SK-N-SH (cell line): ENCODE results near the gene SCN7A. TPM values are rescaled to one million over a fixed set of nuclear protein-coding genes. Genes with fewer than 3 reads are reported as not detected.

ENCODE experiments used
- CTCF ChIA-PET: fragments of 300-600, 350-600 bp; formaldehyde crosslinking; extraction: SDS; loops from one replicate; lab custom pipeline; 2021; lab: Yijun Ruan, JAX
- POLR2A ChIA-PET: fragments of 350-600 bp; sonication (Branson Sonifier 250); formaldehyde crosslinking; extraction: SDS; loops from one replicate; lab custom pipeline; 2020; ENCODE audit warnings: antibody characterized with exemption, inconsistent platforms; lab: Yijun Ruan, JAX
- DNase-seq: peaks from one replicate; pipeline ENCODE4 v3.0.0; 2012
- H2AFZ ChIP-seq: fragments of 200-600 bp; sonication (generic); 2 replicates; pipeline ENCODE4 v1.8.1; 2016; ENCODE audit warnings: antibody characterized with exemption, mild to moderate bottlenecking, low read depth
- H3F3A ChIP-seq: fragments of 200-600 bp; sonication (generic); replicated peaks from 2 replicates; pipeline ENCODE3; 2016; ENCODE audit warnings: antibody characterized with exemption, mild to moderate bottlenecking; ENCODE audit not compliant: insufficient read depth
- H3K27ac ChIP-seq, 2 experiments: fragments of 200-500 bp in 1 of 2; fragments of 200-600 bp in 1 of 2; sonication (Bioruptor generic) in 1 of 2; sonication (generic), shearing (Covaris generic) in 1 of 2; 2 replicates each; pipeline versions ENCODE4 v1.5.1 to v1.6.1; 2014 to 2016; ENCODE audit warnings: low read depth in 2 of 2, inconsistent platforms in 1 of 2, low read length in 1 of 2, mild to moderate bottlenecking in 1 of 2, mixed read lengths in 1 of 2
- H3K27me3 ChIP-seq: fragments of 200-600 bp; sonication (generic), shearing (Covaris generic); 2 replicates; pipeline ENCODE4 v1.6.1; 2016; ENCODE audit warnings: mixed run types; ENCODE audit not compliant: insufficient read depth
- H3K36me3 ChIP-seq, 2 experiments: fragments of 200-500 bp in 1 of 2; fragments of 200-600 bp in 1 of 2; sonication (Bioruptor generic) in 1 of 2; sonication (generic) in 1 of 2; replicated peaks in 1 of 2; 2 replicates each; pipeline versions ENCODE3 to v1.5.1; 2014 to 2016; ENCODE audit warnings: low read length in 1 of 2, mild to moderate bottlenecking in 1 of 2; ENCODE audit not compliant: insufficient read depth in 2 of 2, control insufficient read depth in 1 of 2
- H3K4me1 ChIP-seq, 2 experiments: fragments of 200-500 bp in 1 of 2; fragments of 200-600 bp in 1 of 2; sonication (Bioruptor generic) in 1 of 2; sonication (generic), shearing (Covaris generic) in 1 of 2; 2 replicates each; pipeline versions ENCODE4 v1.5.1 to v1.6.1; 2014 to 2016; ENCODE audit warnings: low read depth in 1 of 2, low read length in 1 of 2, mixed run types in 1 of 2; ENCODE audit not compliant: insufficient read depth in 2 of 2, control insufficient read depth in 1 of 2
- H3K4me2 ChIP-seq: fragments of 200-600 bp; sonication (generic), shearing (Covaris generic); 2 replicates; pipeline ENCODE4 v1.6.1; 2017; ENCODE audit warnings: mixed run types
- H3K4me3 ChIP-seq, 2 experiments: fragments of 200-500 bp in 1 of 2; fragments of 200-600 bp in 1 of 2; sonication (Bioruptor generic) in 1 of 2; sonication (generic), shearing (Covaris generic) in 1 of 2; 2 replicates each; pipeline versions ENCODE4 v1.5.1 to v1.8.1; 2014 to 2016; ENCODE audit warnings: low read depth in 2 of 2, inconsistent platforms in 1 of 2, low read length in 1 of 2, mild to moderate bottlenecking in 1 of 2, mixed read lengths in 1 of 2, moderate library complexity in 1 of 2
- H3K79me2 ChIP-seq: fragments of 200-600 bp; sonication (generic); 2 replicates; pipeline ENCODE4 v1.8.1; 2017; ENCODE audit warnings: mild to moderate bottlenecking; ENCODE audit not compliant: insufficient read depth
- H3K9ac ChIP-seq: fragments of 200-600 bp; sonication (generic); 2 replicates; pipeline ENCODE4 v1.6.1; 2017; ENCODE audit warnings: mixed run types
- H3K9me2 ChIP-seq: fragments of 200-600 bp; sonication (generic); 2 replicates; pipeline ENCODE4 v1.6.1; 2017; ENCODE audit warnings: mixed run types
- H3K9me3 ChIP-seq: fragments of 200-600 bp; sonication (generic); 2 replicates; pipeline ENCODE4 v1.6.1; 2017; ENCODE audit warnings: mixed run types, mild to moderate bottlenecking, moderate library complexity
- H4K20me1 ChIP-seq: fragments of 200-600 bp; sonication (generic); 2 replicates; pipeline ENCODE4 v1.6.1; 2017; ENCODE audit warnings: mild to moderate bottlenecking, mixed run types; ENCODE audit not compliant: insufficient read depth
- FOSL2 ChIP-seq: IDR thresholded peaks from 2 replicates; pipeline ENCODE4 v1.4.0; 2012; ENCODE audit warnings: low read depth, mild to moderate bottlenecking, moderate library complexity, borderline replicate concordance
- FOXM1 ChIP-seq: IDR thresholded peaks from 2 replicates; pipeline ENCODE4 v1.4.0; 2012; ENCODE audit warnings: low read depth, mild to moderate bottlenecking
- GABPA ChIP-seq: IDR thresholded peaks from 2 replicates; pipeline ENCODE4 v1.4.0; 2012; ENCODE audit warnings: low read depth, mild to moderate bottlenecking
- TCF12 ChIP-seq: IDR thresholded peaks from 2 replicates; pipeline ENCODE4 v1.4.0; 2012
- WGBS: methylation state at CpG from one replicate; pipeline ENCODE4 v1.1.6; 2017; ENCODE audit warnings: low lambda C conversion rate; 5-methylcytosine and 5-hydroxymethylcytosine counted together
- polyA plus RNA-seq, 3 experiments: library from polyadenylated mRNA; depleted of rRNA; stranded (reverse); fragments of >200 nt; gene quantifications; 2 replicates each; pipeline ENCODE4 v1.2.3, GENCODE V29; 2012
- TF ChIP-seq, protein P1 (sequence below): IDR thresholded peaks from 2 replicates; pipeline ENCODE4 v1.4.0; 2012; ENCODE audit warnings: low read depth
- TF ChIP-seq, protein P2 (sequence below): fragments of 150-350 bp; IDR thresholded peaks from 2 replicates; pipeline ENCODE4 v1.6.1; 2017; ENCODE audit warnings: antibody characterized with exemption, low read length, low read depth, borderline replicate concordance
- TF ChIP-seq, protein P3 (sequence below): fragments of 150-350 bp; IDR thresholded peaks from 2 replicates; pipeline ENCODE4 v1.6.1; 2016; ENCODE audit warnings: mild to moderate bottlenecking, low read depth, low read length
- TF ChIP-seq, protein P4 (sequence below): IDR thresholded peaks from 2 replicates; pipeline ENCODE4 v1.6.1; 2012; ENCODE audit warnings: mild to moderate bottlenecking, low read depth, low read length, moderate library complexity

The SCN7A gene
- polyA plus RNA-seq, 1 of the 3 experiments (the other 2 are of a cell fraction): 0.02 TPM

DNA sequence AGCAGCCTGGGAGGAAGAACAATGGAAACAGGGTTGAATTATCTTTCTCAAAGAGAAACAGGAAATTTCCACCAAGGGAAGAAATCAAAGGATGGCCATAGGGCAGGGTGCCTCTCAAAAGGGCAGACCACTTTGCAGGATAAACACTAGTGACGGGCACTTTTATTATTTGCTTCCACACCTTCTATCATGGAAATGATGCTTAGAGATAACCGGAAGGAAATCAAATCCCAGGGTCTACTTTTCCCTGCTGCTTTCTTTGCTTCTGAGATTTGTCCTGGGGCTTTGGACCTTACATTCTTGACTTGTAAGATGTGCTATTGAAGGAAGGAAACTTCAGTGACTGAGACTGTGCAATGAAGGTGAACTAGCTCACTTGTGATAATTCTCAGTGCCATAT, 117.2 kb downstream of the SCN7A start:
- TF ChIP-seq FOXM1: no peak
- Histone ChIP-seq H3K27me3 (no peaks in the 10 kb centered on the region), H3K4me2 (peak overlapping the region; percentile 90), H3K79me2 (peaks cover 25% of the 10 kb centered on the region), H3K36me3 (no peaks in the 10 kb centered on the region), H2AFZ (peak overlapping the region; percentile 89), H4K20me1 (no peaks in the 10 kb centered on the region), H3K27ac (peak overlapping the region; percentile 69 to 91), H3K4me3 (peak overlapping the region; percentile 70 to 87), H3K9me2 (no peaks in the 10 kb centered on the region), H3F3A (no peaks in the 10 kb centered on the region), H3K9me3 (no peaks in the 10 kb centered on the region), H3K4me1 (peaks cover 3 to 5% of the 10 kb centered on the region in 2 experiments; a peak in 2 of 4 replicates), H3K9ac (peak overlapping the region; percentile 75; the same call in 1 of the 2 replicates)
- CTCF ChIA-PET: interaction anchor here (0.6 to 4.0 kb wide), 6 partner anchors 9 to 140 kb away, joined by 3 to 28 read pairs (median 4); no protein-coding TSS in a partner anchor
- no peak for DNase-seq
- 61% methylated on average over 2 of the region's 2 CpGs for WGBS
- POLR2A ChIA-PET: interaction anchor here (1.5 kb wide), 1 partner anchor 117 kb away, joined by 3 read pairs; the partner anchor contains the start of gene SCN7A

DNA sequence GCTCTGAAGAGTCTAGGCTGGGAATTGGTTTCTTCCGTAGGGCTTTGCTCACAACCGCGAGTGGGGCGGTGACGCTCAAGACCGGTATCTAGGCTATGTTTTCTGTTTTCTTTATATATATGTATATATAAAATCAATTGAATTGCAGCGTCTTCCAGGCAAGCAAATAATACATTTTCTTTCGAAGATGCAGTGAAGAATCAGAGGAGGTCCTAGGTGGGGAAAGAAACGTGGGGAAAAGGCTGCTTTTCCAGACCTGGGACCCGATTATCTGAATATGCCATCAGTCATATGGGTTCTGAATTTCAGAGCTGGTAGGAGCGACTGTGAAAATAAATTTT, 117.6 kb downstream of the SCN7A start:
- POLR2A ChIA-PET: interaction anchor here (1.0 to 1.5 kb wide), 2 partner anchors 32 to 118 kb away, joined by 3 to 4 read pairs; partner anchors contain the start of gene SCN7A
- peak; percentile 13 for DNase-seq
- CTCF ChIA-PET: interaction anchor here (0.6 to 4.0 kb wide), 8 partner anchors 9 to 141 kb away, joined by 3 to 28 read pairs (median 5); partner anchors contain the start of gene SCN7A

More for the DNA sequence above, 117.6 kb downstream of the SCN7A start:
- peaks cover 4 to 5% of the 10 kb centered on the region in 2 experiments; a peak in 2 of 4 replicates for H3K4me1 ChIP-seq
- H3K36me3 ChIP-seq: no peaks in the 10 kb centered on the region
- peaks cover 28% of the 10 kb centered on the region for H3K79me2 ChIP-seq
- TF ChIP-seq FOSL2: no peak
- TF ChIP-seq, protein P1, sequence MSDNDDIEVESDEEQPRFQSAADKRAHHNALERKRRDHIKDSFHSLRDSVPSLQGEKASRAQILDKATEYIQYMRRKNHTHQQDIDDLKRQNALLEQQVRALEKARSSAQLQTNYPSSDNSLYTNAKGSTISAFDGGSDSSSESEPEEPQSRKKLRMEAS: no peak
- TF ChIP-seq, protein P2, sequence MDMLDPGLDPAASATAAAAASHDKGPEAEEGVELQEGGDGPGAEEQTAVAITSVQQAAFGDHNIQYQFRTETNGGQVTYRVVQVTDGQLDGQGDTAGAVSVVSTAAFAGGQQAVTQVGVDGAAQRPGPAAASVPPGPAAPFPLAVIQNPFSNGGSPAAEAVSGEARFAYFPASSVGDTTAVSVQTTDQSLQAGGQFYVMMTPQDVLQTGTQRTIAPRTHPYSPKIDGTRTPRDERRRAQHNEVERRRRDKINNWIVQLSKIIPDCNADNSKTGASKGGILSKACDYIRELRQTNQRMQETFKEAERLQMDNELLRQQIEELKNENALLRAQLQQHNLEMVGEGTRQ: no peak
- TF ChIP-seq, protein P3, sequence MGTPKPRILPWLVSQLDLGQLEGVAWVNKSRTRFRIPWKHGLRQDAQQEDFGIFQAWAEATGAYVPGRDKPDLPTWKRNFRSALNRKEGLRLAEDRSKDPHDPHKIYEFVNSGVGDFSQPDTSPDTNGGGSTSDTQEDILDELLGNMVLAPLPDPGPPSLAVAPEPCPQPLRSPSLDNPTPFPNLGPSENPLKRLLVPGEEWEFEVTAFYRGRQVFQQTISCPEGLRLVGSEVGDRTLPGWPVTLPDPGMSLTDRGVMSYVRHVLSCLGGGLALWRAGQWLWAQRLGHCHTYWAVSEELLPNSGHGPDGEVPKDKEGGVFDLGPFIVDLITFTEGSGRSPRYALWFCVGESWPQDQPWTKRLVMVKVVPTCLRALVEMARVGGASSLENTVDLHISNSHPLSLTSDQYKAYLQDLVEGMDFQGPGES: no peak
- no peak for TF ChIP-seq GABPA
- no peak for TF ChIP-seq TCF12
- TF ChIP-seq, protein P4, sequence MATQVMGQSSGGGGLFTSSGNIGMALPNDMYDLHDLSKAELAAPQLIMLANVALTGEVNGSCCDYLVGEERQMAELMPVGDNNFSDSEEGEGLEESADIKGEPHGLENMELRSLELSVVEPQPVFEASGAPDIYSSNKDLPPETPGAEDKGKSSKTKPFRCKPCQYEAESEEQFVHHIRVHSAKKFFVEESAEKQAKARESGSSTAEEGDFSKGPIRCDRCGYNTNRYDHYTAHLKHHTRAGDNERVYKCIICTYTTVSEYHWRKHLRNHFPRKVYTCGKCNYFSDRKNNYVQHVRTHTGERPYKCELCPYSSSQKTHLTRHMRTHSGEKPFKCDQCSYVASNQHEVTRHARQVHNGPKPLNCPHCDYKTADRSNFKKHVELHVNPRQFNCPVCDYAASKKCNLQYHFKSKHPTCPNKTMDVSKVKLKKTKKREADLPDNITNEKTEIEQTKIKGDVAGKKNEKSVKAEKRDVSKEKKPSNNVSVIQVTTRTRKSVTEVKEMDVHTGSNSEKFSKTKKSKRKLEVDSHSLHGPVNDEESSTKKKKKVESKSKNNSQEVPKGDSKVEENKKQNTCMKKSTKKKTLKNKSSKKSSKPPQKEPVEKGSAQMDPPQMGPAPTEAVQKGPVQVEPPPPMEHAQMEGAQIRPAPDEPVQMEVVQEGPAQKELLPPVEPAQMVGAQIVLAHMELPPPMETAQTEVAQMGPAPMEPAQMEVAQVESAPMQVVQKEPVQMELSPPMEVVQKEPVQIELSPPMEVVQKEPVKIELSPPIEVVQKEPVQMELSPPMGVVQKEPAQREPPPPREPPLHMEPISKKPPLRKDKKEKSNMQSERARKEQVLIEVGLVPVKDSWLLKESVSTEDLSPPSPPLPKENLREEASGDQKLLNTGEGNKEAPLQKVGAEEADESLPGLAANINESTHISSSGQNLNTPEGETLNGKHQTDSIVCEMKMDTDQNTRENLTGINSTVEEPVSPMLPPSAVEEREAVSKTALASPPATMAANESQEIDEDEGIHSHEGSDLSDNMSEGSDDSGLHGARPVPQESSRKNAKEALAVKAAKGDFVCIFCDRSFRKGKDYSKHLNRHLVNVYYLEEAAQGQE: no peak
- H3K9ac ChIP-seq: peak overlapping the region; percentile 75
- peak overlapping the region; percentile 70 to 87 for H3K4me3 ChIP-seq
- no peaks in the 10 kb centered on the region for H3K9me2 ChIP-seq
- H3K27me3 ChIP-seq: no peaks in the 10 kb centered on the region
- H3K27ac ChIP-seq: peak overlapping the region; percentile 69 to 91
- no peaks in the 10 kb centered on the region for H3F3A ChIP-seq
- peak overlapping the region; percentile 90 for H3K4me2 ChIP-seq
- no peaks in the 10 kb centered on the region for H3K9me3 ChIP-seq
- no peaks in the 10 kb centered on the region for H4K20me1 ChIP-seq
- WGBS: 3% methylated on average over 11 of the region's 11 CpGs
- H2AFZ ChIP-seq: peak overlapping the region; percentile 89
